NCI-H345 treated with DMSO at 0.1 percent for 48 hours (cell line): Measurements from ENCODE around the gene STPG2.

ENCODE experiments used
- DNase-seq: peaks from one replicate; lab custom pipeline; 2025; ENCODE audit not compliant: unreplicated experiment; lab: John Stamatoyannopoulos, UW

STPG2 gene

DNA sequence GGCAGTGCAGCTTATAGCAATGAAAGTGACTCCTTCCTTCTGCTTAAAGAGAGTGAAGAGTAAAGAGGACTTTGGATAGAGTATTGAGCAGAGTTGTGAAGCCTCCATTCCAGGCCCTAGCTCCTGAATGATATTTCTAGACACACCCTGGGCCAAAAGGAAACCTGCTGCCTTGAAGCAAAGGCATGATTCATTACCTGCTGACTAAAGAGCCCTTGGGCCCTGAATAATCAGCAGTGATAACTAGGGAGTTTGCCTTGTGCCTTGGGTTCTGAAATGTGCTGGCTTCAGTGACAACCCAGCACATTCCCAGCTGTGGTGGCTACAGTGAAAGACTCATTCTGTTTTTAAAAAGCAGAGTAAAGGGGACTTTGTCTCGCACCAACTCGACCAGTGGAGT lies 49.2 kb downstream of the STPG2 start:
- DNase-seq = no peak

DNA sequence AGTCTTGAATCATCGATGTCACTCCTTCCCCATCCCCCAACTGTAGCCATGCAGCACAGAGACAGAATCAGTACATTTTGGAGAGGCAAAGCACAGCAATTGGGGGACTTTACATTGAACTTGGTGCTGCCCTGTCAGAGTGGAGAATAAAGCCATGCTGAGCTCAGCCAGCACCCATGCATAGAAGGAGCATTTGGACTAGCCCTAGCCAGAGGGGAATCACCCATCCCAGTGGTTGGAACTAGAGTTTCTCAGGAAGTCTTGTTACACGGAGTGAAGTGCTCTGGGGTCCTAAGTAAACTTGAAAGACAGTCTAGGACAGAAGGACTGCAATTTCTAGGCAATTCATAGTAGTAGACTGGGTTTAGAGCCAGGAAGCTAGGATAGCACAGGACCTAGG lies 49.6 kb downstream of the STPG2 start:
- DNase-seq = no peak

DNA sequence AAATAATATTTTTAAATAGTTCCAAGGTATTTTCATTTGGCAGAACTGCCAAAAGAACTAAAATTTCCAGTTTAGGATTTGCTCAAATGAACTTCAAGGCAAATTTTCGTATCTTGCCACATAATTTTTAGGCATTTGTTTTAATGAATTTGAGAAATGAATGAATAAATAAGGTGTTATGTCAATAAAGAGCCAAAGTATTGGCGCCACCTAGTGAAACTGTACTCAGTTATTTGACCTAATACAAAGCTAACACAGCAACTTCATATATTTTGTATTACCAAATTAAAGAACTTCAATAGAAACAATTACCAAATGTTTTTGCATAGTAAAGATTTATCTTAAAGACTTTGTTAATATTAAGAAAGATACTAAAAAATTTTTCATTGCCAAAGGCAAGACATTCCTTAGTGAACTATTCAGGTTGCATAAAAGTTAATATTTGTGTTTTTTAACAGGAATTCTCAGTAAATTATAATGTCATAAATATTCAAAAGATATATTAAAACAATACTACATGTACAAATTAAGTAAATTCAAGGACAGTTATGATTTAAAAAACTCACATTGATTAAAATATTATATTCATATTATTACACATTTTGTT lies 50.3 kb downstream of the STPG2 start:
- no peak for DNase-seq

DNA sequence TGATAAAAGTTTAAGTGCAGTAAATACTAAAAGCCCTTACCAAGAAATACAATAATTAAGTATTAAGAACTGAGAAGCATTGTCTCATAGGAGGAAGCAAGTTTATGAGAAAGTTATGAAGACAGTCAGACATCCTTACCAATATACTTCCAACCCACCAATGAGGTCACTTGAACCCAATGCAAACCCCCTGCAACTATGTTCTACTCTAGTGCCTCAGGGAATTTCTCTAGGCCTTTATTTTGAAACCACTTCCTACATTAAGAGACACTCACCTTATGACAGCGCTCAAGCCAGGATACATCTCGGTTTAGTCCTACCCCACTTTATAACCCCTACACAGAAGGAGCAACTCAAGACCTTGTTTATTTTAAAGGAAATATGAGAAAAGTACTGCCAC lies 61.3 kb downstream of the STPG2 start:
- DNase-seq = no peak

DNA sequence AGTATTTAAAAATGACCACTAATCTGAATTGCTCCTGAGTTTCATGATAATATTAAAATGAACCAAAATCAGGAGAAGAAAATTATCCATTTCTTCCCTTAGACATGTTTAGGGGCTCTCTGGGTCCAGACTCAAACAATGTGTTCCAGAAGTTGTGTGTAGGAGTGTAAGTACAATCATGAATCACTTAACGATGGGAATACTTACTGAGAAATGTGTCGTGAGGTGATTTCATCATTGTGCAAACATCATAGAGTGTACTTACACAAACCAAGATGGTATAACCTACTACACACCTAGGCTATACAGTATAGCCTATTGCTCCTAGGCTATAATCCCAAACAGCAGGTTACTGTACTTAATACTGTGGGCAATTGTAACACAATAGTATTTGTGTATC lies 74.8 kb downstream of the STPG2 start:
- no peak for DNase-seq

DNA sequence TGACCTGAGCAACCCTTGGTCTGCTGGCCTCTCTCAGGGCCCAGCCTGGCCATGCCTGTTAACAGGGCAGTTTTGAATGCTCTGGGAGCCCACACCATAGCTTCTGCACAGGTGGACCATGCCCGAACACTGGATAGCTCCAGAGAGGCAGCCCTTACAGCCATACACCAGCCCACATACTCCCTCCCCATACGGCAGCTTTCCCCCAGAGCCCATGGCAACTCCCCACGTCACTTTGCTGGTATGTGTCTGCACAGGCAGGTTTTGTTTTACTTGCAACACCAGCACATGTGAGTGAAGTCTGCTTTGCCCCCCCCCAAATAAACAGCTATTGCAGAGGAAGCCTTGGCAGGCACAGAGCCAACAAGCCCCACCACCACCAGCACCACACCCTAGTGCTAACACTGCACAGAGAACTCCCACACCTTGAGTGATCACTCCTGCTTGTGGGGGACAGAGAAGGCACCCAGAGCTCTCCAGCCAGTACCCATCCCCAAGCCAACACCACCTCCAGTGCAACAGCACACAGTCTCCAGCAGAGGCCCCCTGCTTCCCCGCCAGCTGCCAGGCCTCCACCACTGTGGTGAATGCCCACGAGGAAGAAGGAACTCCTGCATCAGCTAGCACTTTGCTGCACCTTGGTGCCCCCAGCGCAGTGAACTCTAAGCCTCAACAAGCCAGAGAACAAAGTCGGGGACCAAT lies 87.3 kb downstream of the STPG2 start:
- DNase-seq = no peak

DNA sequence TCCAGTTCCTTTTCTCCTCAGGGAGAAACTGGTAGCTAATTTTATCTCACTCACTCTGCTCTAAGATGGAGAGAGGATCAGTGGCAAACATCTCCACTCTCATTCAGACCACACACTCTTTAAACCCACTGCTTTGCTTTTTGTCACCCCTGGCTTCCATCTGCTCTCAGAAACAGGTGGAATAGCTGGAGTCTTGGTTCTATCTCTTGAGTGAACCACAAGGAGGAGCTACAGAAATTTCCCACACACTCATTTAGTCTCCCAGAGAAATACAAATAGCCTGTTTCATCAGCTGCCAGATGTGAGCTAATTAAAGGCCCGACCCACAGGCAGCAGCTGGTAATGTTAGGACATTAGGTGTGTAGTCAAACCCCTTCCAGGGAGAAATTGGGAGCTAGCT lies 96.6 kb downstream of the STPG2 start:
- DNase-seq = no peak

DNA sequence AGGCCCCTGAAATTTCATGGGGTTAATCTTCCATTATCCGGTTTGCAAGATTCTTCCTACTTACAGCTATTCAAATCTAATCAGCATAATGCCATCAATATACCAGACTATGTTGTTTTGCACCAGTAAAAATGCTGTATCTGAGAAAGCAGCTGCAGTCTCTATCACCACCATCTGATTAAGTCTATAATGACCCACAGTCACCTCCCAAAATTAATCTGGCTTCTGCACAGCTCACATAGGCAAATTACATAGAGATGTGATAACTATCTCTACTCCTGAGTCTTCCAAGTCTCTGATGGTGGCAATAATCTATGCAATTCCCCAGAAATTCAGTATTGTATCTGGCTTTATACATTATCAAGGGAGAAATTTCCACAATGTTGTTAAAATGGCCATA lies 113.2 kb downstream of the STPG2 start:
- no peak for DNase-seq

DNA sequence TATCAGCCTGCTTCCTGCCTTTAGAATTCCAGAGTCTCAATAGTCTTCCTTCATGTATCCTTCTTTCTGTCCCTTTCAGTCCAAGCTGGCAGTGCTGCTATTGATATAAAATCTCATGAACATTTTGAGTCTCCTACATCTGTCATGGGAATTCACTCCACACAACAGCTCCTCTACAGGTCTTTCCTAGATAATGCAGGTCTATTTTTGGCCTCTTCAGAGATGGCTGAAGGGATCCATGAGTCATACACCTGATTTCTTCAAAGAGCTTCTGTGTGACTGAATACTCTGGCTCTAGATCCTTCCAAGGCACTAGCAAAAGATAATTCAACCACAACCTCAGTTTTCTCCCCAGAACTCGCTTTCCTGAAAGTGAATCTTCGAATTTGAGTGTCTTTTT lies 115.4 kb downstream of the STPG2 start:
- no peak for DNase-seq

DNA sequence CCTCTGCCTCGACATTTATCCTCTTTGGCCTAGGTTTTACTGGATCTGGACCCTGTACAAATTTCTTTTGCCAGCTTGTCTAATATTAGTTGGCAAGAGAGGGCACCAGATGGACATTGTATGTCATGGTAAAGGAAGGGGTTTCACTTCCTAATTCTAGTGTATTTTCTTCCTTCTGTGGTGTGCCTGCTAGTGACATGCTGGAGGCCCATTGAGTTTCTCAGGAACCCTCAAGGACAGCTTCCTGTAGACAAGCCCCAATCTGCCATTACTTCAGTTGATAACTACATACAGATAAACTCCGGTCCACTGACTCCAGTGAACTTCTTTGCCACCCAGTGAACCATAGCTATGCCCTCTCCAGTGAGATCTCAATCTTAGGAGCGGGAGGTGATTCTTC lies 116.9 kb downstream of the STPG2 start:
- no peak for DNase-seq

DNA sequence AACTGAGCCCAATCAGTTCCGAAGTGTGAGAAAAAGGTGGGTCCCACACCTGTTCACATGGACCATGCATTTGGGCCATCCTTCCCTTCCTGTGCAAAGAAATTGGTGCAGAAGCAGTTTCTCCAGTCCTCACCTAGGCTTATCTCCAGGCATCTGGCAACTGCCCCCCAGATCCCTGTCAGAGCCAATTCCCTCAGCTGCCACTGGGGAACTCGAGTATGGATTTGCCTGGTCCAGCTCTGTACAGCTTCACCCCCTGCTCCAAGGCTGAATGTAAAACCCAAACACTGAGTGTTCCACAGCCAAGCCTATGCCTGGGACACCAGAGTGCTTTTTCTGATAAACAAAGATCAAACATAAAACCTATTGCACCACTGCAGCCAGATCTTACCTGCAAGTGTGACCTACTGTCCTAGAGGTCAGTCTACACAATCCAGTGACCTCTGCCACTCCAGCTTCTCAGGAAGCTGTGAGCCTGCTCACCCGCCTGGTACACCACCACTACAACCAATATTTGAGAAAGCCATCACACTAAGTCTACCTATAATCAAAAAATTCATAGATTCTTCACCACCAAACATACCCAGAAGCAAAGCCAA lies 136.4 kb downstream of the STPG2 start:
- DNase-seq = no peak

DNA sequence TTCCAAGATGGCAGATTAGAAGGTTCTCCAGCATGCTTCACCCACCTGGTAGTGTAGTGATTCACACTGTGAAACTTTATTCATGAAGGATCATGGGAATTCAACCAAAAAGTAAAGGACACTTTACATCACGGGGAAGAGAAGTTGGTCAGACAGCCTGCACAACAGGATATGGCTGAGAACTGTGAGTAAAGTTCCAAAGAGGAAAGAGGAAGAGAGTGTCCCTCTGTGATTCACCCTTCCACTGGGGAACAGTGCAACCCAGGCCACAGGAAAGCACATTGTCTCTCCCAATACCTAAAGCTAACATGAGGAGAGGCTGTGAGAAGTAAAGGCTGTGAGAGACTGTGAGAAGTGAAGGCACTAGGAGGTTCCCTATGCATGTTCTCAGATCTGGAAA lies 137.2 kb downstream of the STPG2 start:
- DNase-seq = no peak

DNA sequence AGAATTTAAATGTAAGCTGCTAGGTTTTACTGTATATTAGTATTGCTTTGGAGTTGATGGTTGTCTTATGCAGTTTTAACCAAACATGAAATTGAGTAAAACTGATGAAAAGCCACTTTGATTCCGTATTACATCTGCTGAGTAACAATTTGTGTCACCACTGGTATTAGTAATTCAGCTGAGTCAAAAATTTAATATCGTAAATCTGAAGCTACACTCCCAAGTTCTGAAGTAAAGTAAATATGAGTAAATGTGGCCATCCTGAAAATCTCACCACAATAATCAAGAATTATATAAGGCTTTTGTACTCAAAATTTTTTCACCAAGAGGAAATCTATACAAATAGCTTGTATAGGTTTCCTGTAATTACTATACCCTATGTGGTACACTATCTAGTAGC lies 142.3 kb downstream of the STPG2 start:
- DNase-seq = no peak

DNA sequence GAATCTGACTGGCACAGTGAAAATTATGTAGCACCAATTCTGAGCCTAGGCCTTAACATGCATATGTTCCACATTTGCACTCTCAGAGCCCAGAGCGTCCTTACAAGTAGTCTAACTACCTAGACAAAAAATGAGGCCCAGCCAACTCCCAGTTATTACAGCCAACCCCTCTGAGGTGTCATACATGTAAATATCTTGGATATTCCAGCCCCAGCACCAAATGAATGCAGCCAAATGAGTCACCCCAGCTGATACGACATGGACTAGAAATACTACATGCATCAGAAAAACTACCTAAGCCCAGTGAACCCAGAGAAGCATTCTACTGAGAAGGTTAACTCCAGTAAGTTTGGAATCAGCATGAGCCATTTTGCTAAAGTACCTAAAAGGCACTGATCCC lies 145.1 kb downstream of the STPG2 start:
- no peak for DNase-seq

DNA sequence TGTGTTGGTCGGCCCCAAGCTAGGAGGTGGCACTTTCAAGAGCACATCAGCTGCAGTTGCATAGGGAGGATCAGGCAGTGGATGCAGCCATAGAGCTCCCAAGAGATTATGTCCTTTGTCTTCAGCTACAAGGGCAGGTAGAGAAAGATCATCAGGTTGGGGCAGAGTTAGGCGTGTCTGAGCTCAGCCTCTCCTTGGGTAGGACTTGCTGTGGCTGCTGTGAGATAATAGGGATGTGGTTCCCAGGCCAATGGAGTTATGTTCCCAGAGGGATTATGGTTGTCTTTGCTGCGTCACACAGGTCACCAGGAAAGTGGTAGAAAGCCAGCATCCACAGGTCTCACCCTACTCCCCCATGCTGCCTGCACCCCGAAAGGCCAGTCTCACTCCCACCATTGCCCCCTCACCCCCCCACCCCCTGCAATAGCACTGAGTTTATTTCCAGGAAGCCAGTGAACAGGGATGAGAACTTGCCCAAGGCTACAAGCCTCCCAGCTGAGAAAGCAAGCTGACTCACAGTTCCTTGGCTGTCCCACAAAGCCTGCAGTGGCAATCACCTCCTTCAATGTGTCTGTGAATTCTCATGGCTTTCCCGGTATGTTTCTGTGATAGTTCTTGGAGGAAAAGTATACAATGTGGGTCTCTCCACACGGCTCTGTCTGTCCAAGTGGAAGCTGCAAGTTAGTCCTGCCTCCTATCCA lies 148.4 kb downstream of the STPG2 start:
- no peak for DNase-seq

DNA sequence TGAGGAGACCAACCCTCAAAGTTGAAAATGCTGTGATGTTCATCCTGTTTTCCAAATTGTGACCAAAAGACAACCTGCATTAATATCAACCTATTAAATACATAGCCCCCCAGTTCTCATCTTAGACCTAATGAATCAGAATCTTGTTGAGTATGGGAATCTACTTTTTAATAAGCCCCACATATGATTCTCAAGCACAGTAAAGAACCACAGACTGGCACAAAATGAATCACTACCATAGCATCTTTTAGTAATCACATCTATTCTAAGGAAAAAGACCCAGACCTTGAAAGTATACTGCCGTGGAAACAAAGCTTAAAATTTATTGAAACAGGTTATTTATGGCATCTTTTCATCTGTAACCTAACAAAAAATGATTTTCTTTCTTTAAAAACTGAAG lies 152.9 kb downstream of the STPG2 start:
- DNase-seq = no peak

DNA sequence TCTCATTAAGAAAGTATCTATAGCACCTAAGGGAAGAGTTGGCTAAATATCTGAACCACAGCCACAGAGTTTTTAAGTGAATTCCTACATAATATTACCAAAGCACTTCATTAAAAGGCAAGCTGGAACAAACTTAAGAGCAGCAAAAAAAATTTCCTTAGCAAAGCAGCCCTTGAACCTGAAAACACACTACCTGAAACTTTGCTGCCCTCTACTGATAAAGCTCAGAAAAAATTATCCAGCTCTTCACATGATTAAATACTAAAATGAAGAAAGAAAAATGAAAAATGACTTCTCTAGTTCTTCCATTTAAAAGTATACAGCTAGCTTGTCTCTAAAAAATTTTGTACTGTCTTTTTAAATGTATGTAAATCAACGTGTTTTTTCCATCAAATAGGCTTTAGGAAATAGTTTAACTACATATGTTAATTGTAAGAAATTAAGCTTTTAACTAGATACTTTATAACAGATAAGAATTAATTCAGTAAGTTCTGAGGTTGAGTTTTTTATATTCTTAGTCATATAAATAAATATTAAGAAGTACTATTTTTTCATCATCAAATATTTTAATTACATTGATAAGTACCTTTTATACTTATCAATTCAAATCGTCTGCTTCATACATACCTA lies 156.1 kb downstream of the STPG2 start:
- DNase-seq = peak; percentile 18

DNA sequence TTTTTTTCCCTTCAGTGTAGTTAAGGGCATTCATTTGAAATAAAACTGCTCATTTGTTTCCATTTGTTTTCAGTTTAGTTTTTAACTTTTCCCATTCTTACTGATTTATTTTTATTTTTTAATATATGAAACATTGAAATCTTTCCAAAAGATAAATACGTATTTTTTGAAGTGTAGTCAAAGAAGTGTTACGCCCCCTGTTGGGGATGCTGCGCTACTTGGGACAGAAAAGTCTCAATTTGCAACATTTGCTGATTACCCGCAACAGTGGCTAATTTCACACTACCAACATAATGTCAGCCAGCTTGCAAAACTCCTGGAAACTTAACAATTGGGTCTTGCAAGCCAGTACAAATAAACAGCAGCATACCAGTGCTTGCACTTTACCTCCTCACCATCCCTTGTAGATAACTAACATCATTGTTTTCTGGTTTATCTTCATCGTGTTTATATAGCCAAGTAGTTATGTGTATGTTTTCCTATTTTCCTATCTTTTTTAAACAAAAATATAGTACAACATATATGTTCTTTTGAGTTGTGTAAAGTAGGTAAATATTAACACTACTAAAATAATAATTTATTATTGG lies 158.6 kb downstream of the STPG2 start:
- no peak for DNase-seq

DNA sequence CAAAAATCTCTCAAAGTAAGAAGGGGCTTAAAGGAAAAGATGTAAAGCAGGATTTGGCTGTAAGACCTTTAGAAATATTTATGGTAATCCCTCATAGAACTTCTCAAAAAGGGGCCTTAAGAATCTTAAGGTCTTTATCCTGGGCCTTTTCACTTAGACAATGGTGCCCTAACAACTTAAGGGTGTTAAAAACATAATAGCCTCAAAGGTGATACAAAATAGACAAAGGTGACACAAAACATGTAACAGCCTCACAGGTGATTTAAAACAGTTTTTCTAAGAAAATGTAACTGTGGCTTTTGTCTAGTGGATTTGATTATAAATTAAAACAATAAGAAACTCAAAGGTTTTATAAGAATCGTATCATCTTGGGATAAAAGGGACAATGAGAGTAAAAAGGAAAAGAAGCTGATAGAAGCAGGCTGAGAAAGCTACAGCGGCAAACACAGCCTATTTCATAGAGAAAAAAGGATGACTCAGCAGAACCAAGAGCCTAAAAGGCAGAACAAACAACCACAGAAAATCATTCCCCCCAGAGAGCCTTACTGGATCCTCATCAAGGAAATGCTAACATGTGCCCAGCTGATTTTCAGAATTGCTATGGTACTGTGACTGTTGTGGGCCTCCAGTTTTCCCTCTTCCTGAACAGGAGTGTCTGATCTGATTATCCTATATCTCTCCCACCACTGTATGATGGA lies 164.3 kb downstream of the STPG2 start:
- DNase-seq = no peak

DNA sequence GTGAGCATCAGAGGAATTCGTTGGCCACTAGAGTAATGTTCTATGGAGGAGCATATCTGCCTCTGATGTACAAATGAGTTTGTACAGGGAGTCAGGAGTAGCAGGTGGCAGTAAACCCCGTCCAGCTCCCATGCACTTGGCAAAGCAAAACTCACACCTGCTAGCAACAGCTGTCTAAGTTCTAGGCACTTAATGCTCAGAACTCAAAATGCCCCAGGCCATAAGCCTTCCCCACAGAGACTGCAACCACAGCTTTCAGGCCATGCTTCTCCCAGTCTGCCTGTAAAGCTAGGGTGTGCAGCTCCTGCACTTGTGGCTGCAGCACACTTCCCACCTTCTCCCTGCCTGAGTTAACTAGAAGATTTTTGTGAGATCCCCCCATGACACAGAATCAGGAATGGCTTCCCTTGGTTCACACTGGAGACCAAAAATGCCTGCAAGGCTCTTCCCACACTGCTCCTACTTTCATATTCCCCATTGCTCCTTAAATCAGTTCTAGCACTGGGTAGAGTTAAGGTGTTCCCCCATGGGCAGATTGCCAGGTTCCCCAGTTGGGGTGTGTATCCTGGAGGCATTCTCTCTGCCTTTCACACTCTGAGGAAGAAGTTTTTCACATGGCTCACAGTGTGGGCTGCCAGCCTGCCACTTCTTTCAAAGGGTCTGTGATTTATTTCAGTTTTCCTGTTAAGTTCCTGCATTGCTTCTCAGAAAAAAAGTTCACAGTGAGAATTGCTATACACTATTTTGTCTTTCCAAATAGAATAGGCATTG lies 189.9 kb downstream of the STPG2 start:
- no peak for DNase-seq
